SK-MEL-5 (cell line): Measurements from ENCODE around the gene UNC79. TPM values are rescaled to one million over a fixed set of nuclear protein-coding genes. Genes with fewer than 3 reads are reported as not detected.

Experiments used
- DNase-seq: peaks from one replicate; pipeline ENCODE4 v3.0.0-alpha.2; 2016; ENCODE audit warnings: low read depth, low spot score
- in situ Hi-C: cut with HindIII; loops from 2 replicates; pipeline ENCODE4 v1.10.0; 2016; ENCODE audit warnings: low sequenced_read_pairs, high pct_unique_total_duplicates, low pct_unique_long_range_greater_than_20kb
- total RNA-seq: library from RNA; depleted of rRNA; stranded (reverse); fragments of >200 nt; shearing (Covaris generic); gene quantifications from 2 replicates; pipeline ENCODE4 v1.2.3, GENCODE V29; 2014

Gene UNC79
- total RNA-seq, 1 experiment from 2014 or later: 1.2 TPM

GRCh38 chr14:93727039-93727740, 296.5 kb downstream of the UNC79 start:
- DNase-seq: no peak
- in situ Hi-C loops: no loop called here

DNA sequence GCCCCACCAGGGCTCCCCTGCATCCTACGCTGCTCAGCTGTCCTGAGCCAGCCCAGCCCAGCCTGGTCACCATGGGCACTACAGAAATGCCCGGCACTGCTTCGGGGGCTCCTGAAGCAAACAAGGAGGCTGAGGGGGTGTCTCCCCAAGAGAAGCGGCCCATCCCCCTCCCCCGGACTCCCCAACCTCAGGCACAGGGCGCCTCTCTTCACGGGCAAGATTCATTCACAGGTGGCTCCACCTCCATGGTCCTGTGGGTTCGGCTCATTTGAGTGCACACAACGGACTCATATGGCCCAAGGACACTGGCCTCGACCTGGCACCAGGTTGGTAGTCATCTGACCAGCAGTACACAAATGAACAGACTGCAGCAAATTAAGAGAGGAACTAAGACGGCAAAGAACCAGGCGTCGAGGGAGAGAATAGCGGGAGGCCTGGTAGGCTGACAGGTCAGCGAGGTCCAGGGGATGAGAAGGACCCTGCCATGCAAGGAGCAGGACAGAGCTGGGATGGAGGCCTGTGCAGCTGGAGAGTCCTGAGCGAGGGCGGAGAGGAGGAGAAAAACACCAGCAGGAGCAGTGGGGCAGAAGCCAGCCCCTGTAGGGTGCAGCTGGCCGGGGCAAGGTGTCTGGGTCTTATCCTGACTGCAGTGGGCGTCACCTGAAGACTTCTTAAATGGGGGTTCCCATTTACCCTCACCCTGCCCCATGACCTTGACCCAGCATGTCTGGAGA, 297.3 kb downstream of the UNC79 start:
- no peak for DNase-seq

GRCh38 chr14:93728651-93729016, 297.9 kb downstream of the UNC79 start:
- DNase-seq: no peak
- in situ Hi-C loops: no loop called here

More for the DNA sequence above, 297.3 kb downstream of the UNC79 start:
- in situ Hi-C loops: no loop called here

GRCh38 chr14:93729993-93730392, 299.3 kb downstream of the UNC79 start:
- in situ Hi-C loops: no loop called here
- peak; percentile 47 for DNase-seq

- in situ Hi-C loops: no loop called here
- DNase-seq: no peak
These were observed 301.0 kb downstream of the UNC79 start for GRCh38 chr14:93731753-93732152.

DNA sequence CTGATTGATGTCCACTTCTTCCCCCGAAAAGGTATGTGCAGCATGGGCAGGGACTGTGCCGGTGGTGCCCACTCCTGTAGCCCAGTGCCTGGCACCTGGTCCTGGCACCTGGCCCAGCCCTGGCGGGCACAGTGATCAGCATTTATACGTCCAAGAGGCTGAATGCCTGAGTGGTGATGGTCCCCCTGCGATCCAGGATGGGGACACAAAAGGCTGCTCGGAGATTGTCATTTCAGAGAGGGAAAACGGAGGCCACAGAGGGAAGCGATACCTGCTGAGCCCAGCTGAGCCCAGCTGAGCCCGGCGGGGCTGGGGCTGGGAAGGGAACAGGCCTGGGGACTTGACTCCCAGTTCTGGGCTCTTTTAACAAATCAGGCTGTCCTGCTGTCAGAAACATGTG, 301.8 kb downstream of the UNC79 start:
- in situ Hi-C loops: no loop called here
- DNase-seq: no peak

DNA sequence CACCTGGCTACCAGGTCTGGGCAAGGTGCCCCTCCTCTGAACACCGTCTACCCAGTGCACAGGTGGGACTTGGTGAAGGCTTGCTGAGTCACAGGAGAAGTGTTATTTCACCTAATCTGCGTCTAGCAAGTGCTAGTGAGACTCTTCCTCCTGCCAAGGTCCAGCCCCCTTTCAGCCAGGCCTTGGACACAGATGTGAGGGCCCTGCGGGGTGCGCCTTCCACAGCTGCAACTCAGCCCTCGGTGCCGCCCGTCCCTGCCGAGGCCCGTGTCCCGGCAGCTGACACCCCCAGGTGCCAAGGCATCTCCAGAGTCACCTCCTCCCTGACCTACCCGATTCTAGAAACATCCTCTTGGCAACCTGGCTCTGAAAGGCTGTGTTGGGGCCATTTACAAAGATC, 302.5 kb downstream of the UNC79 start:
- in situ Hi-C loops: no loop called here
- no peak for DNase-seq

GRCh38 chr14:93733631-93734030, 302.9 kb downstream of the UNC79 start:
- in situ Hi-C loops: no loop called here

DNA sequence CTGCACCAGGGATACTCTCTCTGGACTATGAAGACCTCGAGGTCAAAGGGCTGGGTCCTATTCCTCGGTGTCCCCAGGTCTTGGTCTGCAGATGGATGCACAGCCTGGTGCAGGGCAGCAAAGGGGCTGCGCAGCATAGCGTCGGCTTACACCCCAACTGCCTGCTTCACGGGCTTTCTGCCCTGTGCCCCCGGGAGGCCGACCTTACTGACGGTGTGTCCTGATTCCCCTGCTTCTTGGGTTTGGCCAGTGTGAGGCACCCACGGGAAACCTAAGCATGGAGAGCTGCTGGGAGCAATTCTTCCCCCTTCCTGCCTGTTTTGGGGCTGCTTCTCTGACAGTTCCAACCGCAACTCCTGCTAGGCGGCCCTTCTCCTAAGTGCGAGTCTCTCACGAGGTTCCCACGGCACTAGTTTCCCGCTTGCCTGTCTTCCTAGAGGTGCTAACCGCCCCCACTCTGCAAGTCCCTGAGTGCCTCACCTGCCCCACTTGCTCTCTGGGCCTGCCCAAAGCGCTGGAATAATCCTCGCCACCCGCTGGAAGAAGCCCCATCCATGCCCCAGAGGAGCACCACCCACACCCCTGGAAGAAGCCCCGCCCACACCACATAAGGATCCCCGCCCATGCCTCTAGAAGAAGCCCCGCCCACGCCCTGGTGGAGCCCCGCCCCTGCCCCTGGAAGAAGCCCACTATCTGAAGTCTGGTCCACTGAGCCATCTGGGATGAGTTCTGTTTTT, 303.5 kb downstream of the UNC79 start:
- in situ Hi-C loops: no loop called here
- DNase-seq: peak; percentile 23

More at GRCh38 chr14:93733631-93734030, 302.9 kb downstream of the UNC79 start:
- DNase-seq: no peak

DNA sequence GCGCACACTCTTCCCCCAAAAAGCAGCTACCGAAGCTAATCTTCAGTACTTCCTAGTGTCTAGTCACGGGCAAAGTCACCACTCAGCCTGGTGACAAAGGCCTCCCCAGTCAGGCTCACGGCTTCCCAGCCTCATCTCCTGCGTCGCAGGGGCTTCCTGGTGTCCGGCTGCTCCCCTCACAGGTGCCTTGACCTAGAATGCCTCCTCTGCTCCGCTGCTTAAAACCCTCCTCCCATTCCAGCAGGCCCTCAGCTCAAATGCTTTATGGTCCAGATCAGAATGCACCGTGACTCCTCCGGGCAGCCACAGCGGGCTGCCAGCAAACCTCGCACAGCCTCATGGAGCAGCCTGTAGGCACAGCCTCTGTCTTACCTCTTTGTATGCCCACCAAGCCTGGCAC, 304.5 kb downstream of the UNC79 start:
- no peak for DNase-seq
- in situ Hi-C loops: no loop called here

GRCh38 chr14:93736378-93737014, 305.8 kb downstream of the UNC79 start:
- DNase-seq: peak; percentile 47
- in situ Hi-C loops: no loop called here

GRCh38 chr14:93737634-93738033, 306.9 kb downstream of the UNC79 start:
- no peak for DNase-seq
- in situ Hi-C loops: no loop called here

GRCh38 chr14:93741556-93742230, 311.0 kb downstream of the UNC79 start:
- in situ Hi-C loops: no loop called here

GRCh38 chr14:93742761-93743160, 312.0 kb downstream of the UNC79 start:
- no peak for DNase-seq
- in situ Hi-C loops: no loop called here

More at GRCh38 chr14:93741556-93742230, 311.0 kb downstream of the UNC79 start:
- DNase-seq: no peak

DNA sequence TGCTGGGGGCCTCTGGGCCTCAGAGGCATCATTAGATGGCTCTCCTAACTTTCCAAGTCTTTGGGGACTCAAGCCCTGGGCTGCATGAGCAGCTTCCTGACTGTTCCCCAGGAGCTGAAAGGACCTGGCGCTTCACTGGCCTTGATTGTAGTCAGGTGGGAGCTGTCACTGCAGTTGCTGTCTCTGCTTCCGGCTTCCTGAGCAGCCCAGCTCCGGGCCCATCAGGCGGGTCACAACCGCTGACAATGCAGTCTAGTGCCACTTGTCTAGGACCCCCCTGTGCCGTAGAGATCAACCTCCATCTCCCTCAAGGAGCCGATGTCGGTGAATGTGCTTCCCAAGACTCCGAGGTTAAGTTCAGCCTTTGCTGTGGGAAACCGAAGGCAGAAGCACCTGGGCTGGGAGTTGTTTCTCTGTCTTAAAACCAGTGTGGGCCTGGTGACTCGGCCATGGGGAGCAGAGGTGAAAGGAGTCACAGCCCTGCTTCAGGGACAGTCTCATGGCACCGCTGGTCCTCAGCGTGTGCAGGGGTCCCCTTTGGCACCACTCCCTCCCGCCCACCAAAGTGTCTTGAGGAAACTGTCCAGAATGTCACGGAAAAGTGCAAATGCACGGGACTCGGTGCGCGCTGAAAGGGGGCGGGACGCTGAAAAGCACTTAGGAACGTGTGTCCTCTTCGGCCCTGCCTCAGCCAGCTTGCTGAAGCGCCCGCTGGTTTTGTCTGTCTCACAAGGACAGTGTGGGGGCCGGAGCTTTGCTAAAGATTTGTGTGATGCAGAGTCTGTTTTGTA, 312.7 kb downstream of the UNC79 start:
- in situ Hi-C loops: no loop called here
- DNase-seq: no peak

DNA sequence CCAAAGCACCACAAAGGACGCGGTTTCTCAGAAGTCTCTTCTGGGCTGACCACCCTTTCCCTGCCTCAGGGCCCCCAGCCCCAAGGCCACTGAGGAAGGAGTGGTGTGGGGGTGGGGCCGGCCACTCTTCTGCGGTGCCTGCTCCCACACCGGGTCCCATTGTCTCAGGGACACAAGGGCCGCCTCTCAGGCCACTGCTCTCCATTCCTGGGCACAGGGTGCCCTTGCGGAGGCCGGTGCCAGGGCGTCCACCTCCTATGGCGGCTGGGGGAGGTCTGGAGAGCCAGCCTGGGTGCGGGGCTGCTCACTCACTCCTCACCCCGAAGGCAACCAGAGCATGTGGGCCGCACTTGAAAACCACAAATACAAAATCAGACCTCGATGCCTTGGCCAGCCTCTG, 313.4 kb downstream of the UNC79 start:
- DNase-seq: no peak
- in situ Hi-C loops: no loop called here

DNA sequence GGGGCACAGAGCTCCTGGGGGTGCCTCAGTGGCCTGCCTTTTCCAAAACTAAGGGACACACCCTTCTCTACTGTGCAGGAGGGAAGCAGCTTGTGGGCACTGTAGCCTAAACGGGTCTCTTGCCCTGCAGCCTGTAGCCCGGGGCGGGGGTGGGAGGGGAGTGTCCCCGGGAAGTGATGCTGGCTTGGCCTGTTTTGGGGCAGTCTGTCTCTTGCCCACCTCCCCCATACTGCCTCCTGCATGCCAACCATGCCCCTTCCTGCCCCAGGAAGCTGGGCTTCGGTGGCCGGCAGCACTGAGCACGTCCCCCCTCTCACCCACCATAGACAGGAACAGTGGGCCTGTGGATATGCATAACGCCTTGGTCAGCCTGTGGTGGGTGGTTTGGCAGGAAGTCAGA, 314.1 kb downstream of the UNC79 start:
- in situ Hi-C loops: no loop called here
- no peak for DNase-seq
